Measurements from ENCODE around the gene KCNQ5.
"Not testable (repeated sequence)": the region's sequence is repeated elsewhere in the genome, so short reads cannot be mapped to it uniquely, and the experiment has no call there.

KCNQ5 gene

GRCh38 chr6:72984189-72984831 lies 362.4 kb downstream of the KCNQ5 start:
- not testable (repeated sequence) for H3K9ac ChIP-seq (ENCODE audit: low read length in 5 of 5); H3K4me3 ChIP-seq (ENCODE audit: low read depth in 1 of 5, low read length in 5 of 5); H3K9me3 ChIP-seq (ENCODE audit: control insufficient read depth in 5 of 5, low read length in 5 of 5); H3K27ac ChIP-seq (ENCODE audit: low read depth, low read length); H3K36me3 ChIP-seq (ENCODE audit: control insufficient read depth in 5 of 5, insufficient read depth in 5 of 5, low read length in 5 of 5); H3K4me1 ChIP-seq (ENCODE audit: control insufficient read depth in 5 of 5, insufficient read depth in 5 of 5, low read length in 5 of 5); H3K27me3 ChIP-seq (ENCODE audit: control insufficient read depth in 5 of 5, insufficient read depth in 4 of 5, low read length in 5 of 5)

GRCh38 chr6:72984981-72985665 lies 363.3 kb downstream of the KCNQ5 start:
- Histone ChIP-seq H3K27me3 (ENCODE audit: control insufficient read depth in 5 of 5, insufficient read depth in 4 of 5, low read length in 5 of 5) (no peaks in the 10 kb centered on the region), H3K9me3 (ENCODE audit: control insufficient read depth in 5 of 5, low read length in 5 of 5) (peaks cover 0 to 7% (median 0%) of the 10 kb centered on the region in 5 donors), H3K27ac (ENCODE audit: low read depth, low read length) (no peak overlapping the region), H3K4me3 (ENCODE audit: low read depth in 1 of 5, low read length in 5 of 5) (no peak overlapping the region), H3K36me3 (ENCODE audit: control insufficient read depth in 5 of 5, insufficient read depth in 5 of 5, low read length in 5 of 5) (no peaks in the 10 kb centered on the region), H3K9ac (ENCODE audit: low read length in 5 of 5) (no peak overlapping the region), H3K4me1 (ENCODE audit: control insufficient read depth in 5 of 5, insufficient read depth in 5 of 5, low read length in 5 of 5) (no peaks in the 10 kb centered on the region)

GRCh38 chr6:72987301-72987700 lies 365.4 kb downstream of the KCNQ5 start:
- Histone ChIP-seq H3K4me1 (ENCODE audit: control insufficient read depth in 5 of 5, insufficient read depth in 5 of 5, low read length in 5 of 5) (no peaks in the 10 kb centered on the region), H3K4me3 (ENCODE audit: low read depth in 1 of 5, low read length in 5 of 5) (no peak overlapping the region), H3K27ac (ENCODE audit: low read depth, low read length) (no peak overlapping the region), H3K27me3 (ENCODE audit: control insufficient read depth in 5 of 5, insufficient read depth in 4 of 5, low read length in 5 of 5) (no peaks in the 10 kb centered on the region), H3K36me3 (ENCODE audit: control insufficient read depth in 5 of 5, insufficient read depth in 5 of 5, low read length in 5 of 5) (no peaks in the 10 kb centered on the region), H3K9ac (ENCODE audit: low read length in 5 of 5) (no peak overlapping the region), H3K9me3 (ENCODE audit: control insufficient read depth in 5 of 5, low read length in 5 of 5) (peaks cover 0 to 7% (median 0%) of the 10 kb centered on the region in 5 donors)

- Histone ChIP-seq H3K9ac (ENCODE audit: low read length in 5 of 5) (no peak overlapping the region), H3K4me1 (ENCODE audit: control insufficient read depth in 5 of 5, insufficient read depth in 5 of 5, low read length in 5 of 5) (no peaks in the 10 kb centered on the region), H3K27me3 (ENCODE audit: control insufficient read depth in 5 of 5, insufficient read depth in 4 of 5, low read length in 5 of 5) (no peaks in the 10 kb centered on the region), H3K36me3 (ENCODE audit: control insufficient read depth in 5 of 5, insufficient read depth in 5 of 5, low read length in 5 of 5) (no peaks in the 10 kb centered on the region), H3K27ac (ENCODE audit: low read depth, low read length) (no peak overlapping the region), H3K9me3 (ENCODE audit: control insufficient read depth in 5 of 5, low read length in 5 of 5) (no peaks in the 10 kb centered on the region), H3K4me3 (ENCODE audit: low read depth in 1 of 5, low read length in 5 of 5) (no peak overlapping the region)
Measured at GRCh38 chr6:72999995-73000394, 378.1 kb downstream of the KCNQ5 start.

- H3K27ac ChIP-seq (ENCODE audit: low read depth, low read length) = no peak overlapping the region
- no peaks in the 10 kb centered on the region for H3K9me3 ChIP-seq (ENCODE audit: control insufficient read depth in 5 of 5, low read length in 5 of 5)
- no peak overlapping the region for H3K4me3 ChIP-seq (ENCODE audit: low read depth in 1 of 5, low read length in 5 of 5)
- H3K9ac ChIP-seq (ENCODE audit: low read length in 5 of 5) = no peak overlapping the region
- no peaks in the 10 kb centered on the region for H3K27me3 ChIP-seq (ENCODE audit: control insufficient read depth in 5 of 5, insufficient read depth in 4 of 5, low read length in 5 of 5)
- no peaks in the 10 kb centered on the region for H3K36me3 ChIP-seq (ENCODE audit: control insufficient read depth in 5 of 5, insufficient read depth in 5 of 5, low read length in 5 of 5)
- H3K4me1 ChIP-seq (ENCODE audit: control insufficient read depth in 5 of 5, insufficient read depth in 5 of 5, low read length in 5 of 5) = no peaks in the 10 kb centered on the region
Measured at GRCh38 chr6:73000460-73000859, 378.6 kb downstream of the KCNQ5 start.

GRCh38 chr6:73002588-73002987 lies 380.7 kb downstream of the KCNQ5 start:
- no peaks in the 10 kb centered on the region for H3K4me1 ChIP-seq (ENCODE audit: control insufficient read depth in 5 of 5, insufficient read depth in 5 of 5, low read length in 5 of 5)
- H3K27me3 ChIP-seq (ENCODE audit: control insufficient read depth in 5 of 5, insufficient read depth in 4 of 5, low read length in 5 of 5) = no peaks in the 10 kb centered on the region
- H3K9me3 ChIP-seq (ENCODE audit: control insufficient read depth in 5 of 5, low read length in 5 of 5) = peaks cover 0 to 3% (median 0%) of the 10 kb centered on the region in 5 donors
- H3K4me3 ChIP-seq (ENCODE audit: low read depth in 1 of 5, low read length in 5 of 5) = no peak overlapping the region
- H3K27ac ChIP-seq (ENCODE audit: low read depth, low read length) = no peak overlapping the region
- no peak overlapping the region for H3K9ac ChIP-seq (ENCODE audit: low read length in 5 of 5)
- H3K36me3 ChIP-seq (ENCODE audit: control insufficient read depth in 5 of 5, insufficient read depth in 5 of 5, low read length in 5 of 5) = no peaks in the 10 kb centered on the region

- no peaks in the 10 kb centered on the region for H3K36me3 ChIP-seq (ENCODE audit: control insufficient read depth in 5 of 5, insufficient read depth in 5 of 5, low read length in 5 of 5)
- no peak overlapping the region for H3K27ac ChIP-seq (ENCODE audit: low read depth, low read length)
- no peaks in the 10 kb centered on the region for H3K4me1 ChIP-seq (ENCODE audit: control insufficient read depth in 5 of 5, insufficient read depth in 5 of 5, low read length in 5 of 5)
- no peak overlapping the region for H3K4me3 ChIP-seq (ENCODE audit: low read depth in 1 of 5, low read length in 5 of 5)
- H3K27me3 ChIP-seq (ENCODE audit: control insufficient read depth in 5 of 5, insufficient read depth in 4 of 5, low read length in 5 of 5) = no peaks in the 10 kb centered on the region
- no peak overlapping the region for H3K9ac ChIP-seq (ENCODE audit: low read length in 5 of 5)
- peaks cover 0 to 4% (median 0%) of the 10 kb centered on the region in 5 donors for H3K9me3 ChIP-seq (ENCODE audit: control insufficient read depth in 5 of 5, low read length in 5 of 5)
Measured at GRCh38 chr6:73003302-73003701, 381.4 kb downstream of the KCNQ5 start.

GRCh38 chr6:73004231-73004630 lies 382.4 kb downstream of the KCNQ5 start:
- Histone ChIP-seq H3K9ac (ENCODE audit: low read length in 5 of 5) (no peak overlapping the region), H3K27me3 (ENCODE audit: control insufficient read depth in 5 of 5, insufficient read depth in 4 of 5, low read length in 5 of 5) (no peaks in the 10 kb centered on the region), H3K36me3 (ENCODE audit: control insufficient read depth in 5 of 5, insufficient read depth in 5 of 5, low read length in 5 of 5) (no peaks in the 10 kb centered on the region), H3K9me3 (ENCODE audit: control insufficient read depth in 5 of 5, low read length in 5 of 5) (peaks cover 0 to 4% (median 0%) of the 10 kb centered on the region in 5 donors), H3K4me1 (ENCODE audit: control insufficient read depth in 5 of 5, insufficient read depth in 5 of 5, low read length in 5 of 5) (no peaks in the 10 kb centered on the region), H3K4me3 (ENCODE audit: low read depth in 1 of 5, low read length in 5 of 5) (no peak overlapping the region), H3K27ac (ENCODE audit: low read depth, low read length) (no peak overlapping the region)

- H3K9me3 ChIP-seq (ENCODE audit: control insufficient read depth in 5 of 5, low read length in 5 of 5) = peaks cover 0 to 4% (median 0%) of the 10 kb centered on the region in 5 donors
- H3K27ac ChIP-seq (ENCODE audit: low read depth, low read length) = no peak overlapping the region
- H3K36me3 ChIP-seq (ENCODE audit: control insufficient read depth in 5 of 5, insufficient read depth in 5 of 5, low read length in 5 of 5) = no peaks in the 10 kb centered on the region
- H3K9ac ChIP-seq (ENCODE audit: low read length in 5 of 5) = no peak overlapping the region
- H3K4me1 ChIP-seq (ENCODE audit: control insufficient read depth in 5 of 5, insufficient read depth in 5 of 5, low read length in 5 of 5) = no peaks in the 10 kb centered on the region
- no peaks in the 10 kb centered on the region for H3K27me3 ChIP-seq (ENCODE audit: control insufficient read depth in 5 of 5, insufficient read depth in 4 of 5, low read length in 5 of 5)
- H3K4me3 ChIP-seq (ENCODE audit: low read depth in 1 of 5, low read length in 5 of 5) = no peak overlapping the region
Measured at GRCh38 chr6:73004861-73005260, 383.0 kb downstream of the KCNQ5 start.

- Histone ChIP-seq H3K4me1 (ENCODE audit: control insufficient read depth in 5 of 5, insufficient read depth in 5 of 5, low read length in 5 of 5) (no peaks in the 10 kb centered on the region), H3K9me3 (ENCODE audit: control insufficient read depth in 5 of 5, low read length in 5 of 5) (peaks cover 0 to 4% (median 0%) of the 10 kb centered on the region in 5 donors), H3K9ac (ENCODE audit: low read length in 5 of 5) (no peak overlapping the region), H3K4me3 (ENCODE audit: low read depth in 1 of 5, low read length in 5 of 5) (no peak overlapping the region), H3K27ac (ENCODE audit: low read depth, low read length) (no peak overlapping the region), H3K27me3 (ENCODE audit: control insufficient read depth in 5 of 5, insufficient read depth in 4 of 5, low read length in 5 of 5) (no peaks in the 10 kb centered on the region), H3K36me3 (ENCODE audit: control insufficient read depth in 5 of 5, insufficient read depth in 5 of 5, low read length in 5 of 5) (no peaks in the 10 kb centered on the region)
Measured at GRCh38 chr6:73006146-73006545, 384.3 kb downstream of the KCNQ5 start.

Data from subcutaneous abdominal adipose tissue (tissue), 5 donors.